Testis (tissue), 2 donors: ENCODE results near the gene TMEM107.

Experiments used
- POLR2A ChIP-seq: fragments of 450-650 bp; IDR thresholded peaks from one replicate; pipeline ENCODE4 v1.6.1; 2017; ENCODE audit warnings: antibody characterized with exemption, mild to moderate bottlenecking, moderate library complexity
- TF ChIP-seq, protein P1 (sequence below), 3 experiments: fragments of 450-650 bp in 2 of 3; fragments of 200-600 bp in 1 of 3; sonication (generic) in 1 of 3; IDR thresholded peaks; one replicate each; pipeline ENCODE4 v1.5.1; 2016 to 2019; ENCODE audit warnings: antibody characterized with exemption in 3 of 3, mild to moderate bottlenecking in 2 of 3, moderate library complexity in 1 of 3

DNA sequence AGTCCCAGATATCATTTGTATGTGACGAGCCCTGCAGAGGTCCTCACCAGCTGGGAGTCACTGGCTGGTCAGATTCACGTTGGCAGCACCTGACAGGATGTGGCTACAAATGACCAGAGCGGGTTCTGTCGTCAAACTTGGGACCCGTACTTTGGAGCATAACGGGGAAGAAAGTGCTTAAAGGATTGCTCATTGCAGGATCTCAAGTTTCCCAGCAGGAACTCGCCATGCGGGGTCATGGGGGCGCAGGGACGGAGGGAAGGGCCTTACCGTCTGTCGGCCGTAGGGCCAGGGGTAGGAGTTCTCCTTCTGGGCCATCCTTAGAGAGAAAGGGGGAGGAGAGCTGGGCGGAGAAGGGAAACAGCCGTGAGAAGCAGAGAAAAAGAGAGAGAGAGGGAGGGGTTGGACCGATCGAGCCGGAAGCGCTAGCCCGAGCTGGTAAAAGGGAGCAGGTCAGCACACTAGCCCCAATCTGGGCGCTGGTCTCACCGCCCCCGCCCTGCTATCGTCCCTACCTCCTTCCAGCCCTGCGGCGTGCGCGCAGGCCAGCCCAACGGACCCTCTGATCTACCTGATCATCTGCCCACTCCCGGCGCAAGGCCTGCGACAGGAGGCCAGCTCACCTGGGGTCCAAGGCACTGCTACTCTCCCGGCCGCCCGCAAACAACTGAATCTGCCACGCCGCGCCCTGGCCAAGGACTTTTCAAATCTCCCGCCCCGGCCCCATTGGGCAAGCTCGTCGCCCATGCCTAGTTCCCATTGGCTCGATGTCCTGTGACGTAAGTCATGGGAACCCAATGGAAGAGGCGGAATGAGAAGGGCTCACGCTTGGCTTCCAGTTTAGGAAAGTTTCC, 34.0 kb upstream of the TMEM107 start, which contains the start of gene AURKB:
- TF ChIP-seq, protein P1, sequence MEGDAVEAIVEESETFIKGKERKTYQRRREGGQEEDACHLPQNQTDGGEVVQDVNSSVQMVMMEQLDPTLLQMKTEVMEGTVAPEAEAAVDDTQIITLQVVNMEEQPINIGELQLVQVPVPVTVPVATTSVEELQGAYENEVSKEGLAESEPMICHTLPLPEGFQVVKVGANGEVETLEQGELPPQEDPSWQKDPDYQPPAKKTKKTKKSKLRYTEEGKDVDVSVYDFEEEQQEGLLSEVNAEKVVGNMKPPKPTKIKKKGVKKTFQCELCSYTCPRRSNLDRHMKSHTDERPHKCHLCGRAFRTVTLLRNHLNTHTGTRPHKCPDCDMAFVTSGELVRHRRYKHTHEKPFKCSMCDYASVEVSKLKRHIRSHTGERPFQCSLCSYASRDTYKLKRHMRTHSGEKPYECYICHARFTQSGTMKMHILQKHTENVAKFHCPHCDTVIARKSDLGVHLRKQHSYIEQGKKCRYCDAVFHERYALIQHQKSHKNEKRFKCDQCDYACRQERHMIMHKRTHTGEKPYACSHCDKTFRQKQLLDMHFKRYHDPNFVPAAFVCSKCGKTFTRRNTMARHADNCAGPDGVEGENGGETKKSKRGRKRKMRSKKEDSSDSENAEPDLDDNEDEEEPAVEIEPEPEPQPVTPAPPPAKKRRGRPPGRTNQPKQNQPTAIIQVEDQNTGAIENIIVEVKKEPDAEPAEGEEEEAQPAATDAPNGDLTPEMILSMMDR (IDR thresholded peaks at IDR 0.05), result no peak
- TF ChIP-seq POLR2A, result no peak
